Measurements from ENCODE around the gene HNRNPUL2.

DNA sequence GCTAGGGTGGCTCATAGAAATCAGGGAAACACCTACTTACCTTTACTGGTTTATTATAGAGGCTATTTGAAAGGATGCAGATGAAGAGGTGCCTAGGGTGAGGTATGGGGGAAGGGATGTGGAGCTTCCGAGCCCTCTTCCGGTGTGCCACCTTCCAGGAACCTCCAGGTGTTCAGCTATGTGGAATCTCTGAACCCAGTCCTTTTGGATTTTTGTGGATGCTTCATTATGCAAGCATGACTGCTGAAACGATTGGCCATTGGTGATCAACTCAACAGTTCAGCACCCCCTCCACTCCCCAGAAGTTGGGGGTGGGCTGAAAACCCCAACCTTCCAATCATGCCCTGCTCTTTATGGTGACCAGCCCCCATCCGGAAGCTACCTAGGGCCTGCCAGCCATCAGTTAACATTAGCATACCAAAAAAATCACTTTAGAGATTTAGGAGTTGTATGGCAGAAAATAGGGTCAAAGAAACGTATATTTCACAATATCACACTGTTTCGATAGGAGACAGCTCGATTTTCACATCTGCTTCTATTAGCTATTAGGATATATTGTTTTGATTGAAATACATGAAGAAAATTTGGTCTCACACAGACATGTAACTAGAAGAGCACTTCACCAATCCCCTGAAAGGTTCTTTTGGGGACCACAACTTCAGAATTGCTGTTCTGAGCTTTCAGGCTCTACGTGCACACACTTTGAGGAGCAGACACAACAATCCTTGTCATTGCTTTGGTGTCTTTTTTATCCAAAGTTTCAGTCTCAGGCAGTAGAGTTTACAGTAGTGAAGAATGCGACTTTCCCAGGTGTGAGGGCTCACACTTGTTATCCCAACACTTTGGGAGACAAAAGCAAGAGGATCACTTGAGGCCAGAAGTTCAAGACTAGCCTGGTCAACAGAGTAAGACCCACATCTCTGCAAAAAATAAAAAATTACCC, 30.9 kb upstream of the HNRNPUL2 start:
- TF ChIP-seq EZH2 (IDR thresholded peaks at IDR 0.05; ENCODE audit: borderline replicate concordance, insufficient read depth, low read depth, low read length, poor library complexity, severe bottlenecking) = no peak
- TF ChIP-seq, protein P1, sequence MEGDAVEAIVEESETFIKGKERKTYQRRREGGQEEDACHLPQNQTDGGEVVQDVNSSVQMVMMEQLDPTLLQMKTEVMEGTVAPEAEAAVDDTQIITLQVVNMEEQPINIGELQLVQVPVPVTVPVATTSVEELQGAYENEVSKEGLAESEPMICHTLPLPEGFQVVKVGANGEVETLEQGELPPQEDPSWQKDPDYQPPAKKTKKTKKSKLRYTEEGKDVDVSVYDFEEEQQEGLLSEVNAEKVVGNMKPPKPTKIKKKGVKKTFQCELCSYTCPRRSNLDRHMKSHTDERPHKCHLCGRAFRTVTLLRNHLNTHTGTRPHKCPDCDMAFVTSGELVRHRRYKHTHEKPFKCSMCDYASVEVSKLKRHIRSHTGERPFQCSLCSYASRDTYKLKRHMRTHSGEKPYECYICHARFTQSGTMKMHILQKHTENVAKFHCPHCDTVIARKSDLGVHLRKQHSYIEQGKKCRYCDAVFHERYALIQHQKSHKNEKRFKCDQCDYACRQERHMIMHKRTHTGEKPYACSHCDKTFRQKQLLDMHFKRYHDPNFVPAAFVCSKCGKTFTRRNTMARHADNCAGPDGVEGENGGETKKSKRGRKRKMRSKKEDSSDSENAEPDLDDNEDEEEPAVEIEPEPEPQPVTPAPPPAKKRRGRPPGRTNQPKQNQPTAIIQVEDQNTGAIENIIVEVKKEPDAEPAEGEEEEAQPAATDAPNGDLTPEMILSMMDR (IDR thresholded peaks at IDR 0.05) = no peak

Data from B cell (primary cell).